ENCODE data around the gene KIF26A.

DNA sequence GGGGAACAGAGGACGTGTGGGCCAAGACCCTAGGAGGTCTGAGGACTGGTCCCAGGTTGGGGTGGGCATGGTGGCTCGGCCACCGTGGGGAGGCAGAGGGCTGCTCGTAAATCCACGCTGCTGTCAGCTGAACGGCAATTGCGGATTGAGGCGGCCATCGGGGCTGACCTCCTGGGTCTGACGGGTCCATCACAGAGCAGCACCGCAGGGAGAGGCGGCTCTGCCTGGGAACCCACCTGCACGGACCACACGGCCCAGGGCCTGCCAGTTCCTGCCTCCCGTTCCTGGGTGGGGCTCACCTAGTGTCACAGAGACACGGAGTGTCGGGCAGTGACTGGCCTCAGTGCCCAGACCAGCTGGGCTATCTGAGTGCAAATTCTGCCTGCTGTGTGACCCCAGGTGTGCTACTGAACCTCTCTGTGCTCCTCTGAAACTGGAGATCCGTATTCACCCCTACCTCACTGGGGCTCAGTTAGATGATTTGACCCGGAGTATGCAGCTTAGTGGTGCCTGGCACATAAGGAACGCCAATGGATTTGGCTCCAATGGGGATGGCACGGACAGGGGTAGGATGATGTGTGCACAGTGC is 53.1 kb downstream of the KIF26A start:
- TF ChIP-seq, protein P1, sequence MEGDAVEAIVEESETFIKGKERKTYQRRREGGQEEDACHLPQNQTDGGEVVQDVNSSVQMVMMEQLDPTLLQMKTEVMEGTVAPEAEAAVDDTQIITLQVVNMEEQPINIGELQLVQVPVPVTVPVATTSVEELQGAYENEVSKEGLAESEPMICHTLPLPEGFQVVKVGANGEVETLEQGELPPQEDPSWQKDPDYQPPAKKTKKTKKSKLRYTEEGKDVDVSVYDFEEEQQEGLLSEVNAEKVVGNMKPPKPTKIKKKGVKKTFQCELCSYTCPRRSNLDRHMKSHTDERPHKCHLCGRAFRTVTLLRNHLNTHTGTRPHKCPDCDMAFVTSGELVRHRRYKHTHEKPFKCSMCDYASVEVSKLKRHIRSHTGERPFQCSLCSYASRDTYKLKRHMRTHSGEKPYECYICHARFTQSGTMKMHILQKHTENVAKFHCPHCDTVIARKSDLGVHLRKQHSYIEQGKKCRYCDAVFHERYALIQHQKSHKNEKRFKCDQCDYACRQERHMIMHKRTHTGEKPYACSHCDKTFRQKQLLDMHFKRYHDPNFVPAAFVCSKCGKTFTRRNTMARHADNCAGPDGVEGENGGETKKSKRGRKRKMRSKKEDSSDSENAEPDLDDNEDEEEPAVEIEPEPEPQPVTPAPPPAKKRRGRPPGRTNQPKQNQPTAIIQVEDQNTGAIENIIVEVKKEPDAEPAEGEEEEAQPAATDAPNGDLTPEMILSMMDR (IDR thresholded peaks at IDR 0.05 in 4 of 5, conservative IDR thresholded peaks at IDR 0.05 in 1 of 5), result no peak
- no peak for TF ChIP-seq POLR2A (IDR thresholded peaks at IDR 0.05)
